HG03139 (cell line): Measurements from ENCODE around the gene DHX8.
A peak's percentile ranks its signal among the peaks of the same experiment; 100 is the strongest.
"Not testable (repeated sequence)": the region's sequence is repeated elsewhere in the genome, so short reads cannot be mapped to it uniquely, and the experiment has no call there.

Experiments
- ATAC-seq: cut with Tn5 transposase; IDR thresholded peaks from one replicate; pipeline ENCODE4 v1.9.1; 2021; ENCODE audit not compliant: unreplicated experiment

Gene DHX8

DNA sequence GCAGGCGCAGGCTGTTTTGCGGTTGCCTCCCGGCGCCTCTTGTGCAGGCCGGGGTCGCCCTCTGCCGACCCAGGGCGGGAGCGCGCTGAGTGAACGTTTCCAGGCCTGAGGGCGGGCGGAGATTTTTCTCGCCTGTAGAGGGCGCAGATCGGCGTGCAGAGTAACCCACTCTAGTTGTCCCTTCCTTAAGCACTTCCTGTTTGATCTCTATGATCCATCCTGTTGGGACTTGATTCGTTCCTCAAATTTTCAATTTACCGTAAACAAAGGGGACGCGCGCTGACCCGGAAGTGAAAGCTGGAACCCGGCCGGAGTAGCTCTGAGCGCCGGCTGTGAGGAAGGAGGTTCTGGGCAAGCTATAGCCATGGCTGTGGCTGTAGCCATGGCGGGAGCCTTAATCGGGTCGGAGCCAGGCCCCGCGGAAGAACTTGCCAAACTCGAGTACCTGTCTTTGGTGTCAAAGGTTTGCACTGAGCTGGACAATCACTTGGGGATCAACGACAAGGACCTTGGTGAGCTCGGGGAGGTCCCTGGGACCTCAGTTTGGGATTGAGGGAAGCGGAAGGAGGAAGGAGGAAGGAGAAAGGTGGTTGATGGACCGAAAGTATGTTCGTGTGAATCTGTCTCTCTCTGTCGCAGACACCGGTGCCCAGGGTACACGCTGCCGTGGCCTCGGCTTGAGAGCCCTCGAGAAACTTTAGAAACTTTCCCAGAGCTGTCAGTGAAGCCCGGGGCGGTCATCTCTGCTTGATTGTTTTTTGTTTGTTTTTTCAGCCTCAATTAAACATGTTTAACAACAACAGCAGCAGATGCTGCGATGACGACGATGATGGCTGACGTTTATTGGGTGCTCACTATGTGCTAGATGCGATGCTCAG is at the start of gene DHX8:
DHX8 (plus strand) TSS at position 302 of the 878 bp plus-strand sequence; CDS start at position 365, 63 bp downstream.
- peak; percentile 93 for ATAC-seq

DNA sequence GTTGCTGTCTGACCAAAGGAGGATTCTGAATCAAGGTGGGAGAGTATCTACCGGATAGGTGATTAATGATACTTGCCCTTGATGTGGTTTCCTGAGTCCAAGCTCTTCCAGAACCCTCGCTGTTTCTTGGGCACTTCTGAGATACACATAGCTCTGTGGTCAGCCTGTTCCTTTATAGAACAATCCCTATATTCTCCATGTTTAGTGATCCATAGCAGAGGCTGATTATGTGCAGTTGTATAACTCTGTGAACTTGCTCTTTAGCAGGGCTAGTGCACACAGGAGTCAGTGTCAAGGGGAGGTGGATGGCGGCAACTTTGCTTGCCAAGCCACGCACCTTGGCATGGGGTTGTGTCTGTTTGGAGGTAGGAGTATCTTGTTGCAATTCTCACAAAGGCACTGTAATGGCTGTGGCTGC is 48.9 kb upstream of the DHX8 start:
- ATAC-seq, result no peak

- ATAC-seq, result no peak
Observed at GRCh38 chr17:43437756-43438155, 46.0 kb upstream of the DHX8 start.

- ATAC-seq, result no peak
Observed at GRCh38 chr17:43438626-43439025, 45.1 kb upstream of the DHX8 start.

GRCh38 chr17:43439041-43439440 is 44.7 kb upstream of the DHX8 start:
- no peak for ATAC-seq

GRCh38 chr17:43442711-43443110 is 41.1 kb upstream of the DHX8 start:
- no peak for ATAC-seq

GRCh38 chr17:43443381-43443780 is 40.4 kb upstream of the DHX8 start:
- no peak for ATAC-seq

GRCh38 chr17:43444223-43445008 is 39.4 kb upstream of the DHX8 start:
- ATAC-seq, result no peak

DNA sequence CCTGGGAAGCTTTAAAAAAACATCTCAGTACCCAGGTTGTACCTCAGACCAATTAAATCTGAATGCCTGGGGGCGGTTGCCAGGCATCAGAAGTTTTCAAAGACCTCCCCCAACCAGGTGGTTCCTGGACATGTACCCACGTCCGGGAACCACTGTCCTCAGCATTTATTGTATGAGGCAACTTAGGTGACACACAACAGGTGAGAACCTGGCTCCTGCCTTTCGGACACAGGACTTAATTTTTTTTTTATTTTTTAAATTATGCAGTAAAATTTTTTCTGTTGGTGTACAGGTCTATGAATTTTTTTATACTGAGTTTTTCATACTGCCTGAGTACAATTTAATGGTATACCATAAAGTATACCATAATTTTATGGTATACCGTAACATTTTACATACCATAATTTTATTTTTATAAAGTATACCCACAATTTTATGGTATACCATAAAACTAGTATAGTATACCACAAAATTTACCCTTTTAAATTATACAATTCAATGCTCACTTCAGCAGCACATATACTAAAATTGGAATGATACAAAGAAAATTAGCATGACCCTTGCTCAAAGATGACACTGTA is 38.7 kb upstream of the DHX8 start:
- ATAC-seq, result no peak

DNA sequence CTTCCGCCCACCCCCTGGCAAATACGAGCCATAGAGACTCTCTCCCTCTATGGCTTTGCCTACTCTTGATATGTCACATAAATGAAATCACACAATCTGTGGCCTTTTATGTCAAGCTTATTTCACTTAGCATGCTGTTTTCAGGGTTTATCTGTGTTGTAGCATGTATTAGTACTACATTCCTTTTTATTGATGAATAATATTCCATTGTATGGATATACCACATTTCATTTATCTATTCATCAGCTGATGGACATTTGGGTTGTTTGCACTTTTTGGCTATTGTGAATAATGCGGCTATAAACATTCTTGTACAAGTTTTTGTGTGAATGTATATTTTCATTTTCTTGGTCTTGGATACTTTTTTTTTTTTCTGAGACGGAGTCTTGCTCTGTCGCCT is 37.0 kb upstream of the DHX8 start:
- no peak for ATAC-seq

DNA sequence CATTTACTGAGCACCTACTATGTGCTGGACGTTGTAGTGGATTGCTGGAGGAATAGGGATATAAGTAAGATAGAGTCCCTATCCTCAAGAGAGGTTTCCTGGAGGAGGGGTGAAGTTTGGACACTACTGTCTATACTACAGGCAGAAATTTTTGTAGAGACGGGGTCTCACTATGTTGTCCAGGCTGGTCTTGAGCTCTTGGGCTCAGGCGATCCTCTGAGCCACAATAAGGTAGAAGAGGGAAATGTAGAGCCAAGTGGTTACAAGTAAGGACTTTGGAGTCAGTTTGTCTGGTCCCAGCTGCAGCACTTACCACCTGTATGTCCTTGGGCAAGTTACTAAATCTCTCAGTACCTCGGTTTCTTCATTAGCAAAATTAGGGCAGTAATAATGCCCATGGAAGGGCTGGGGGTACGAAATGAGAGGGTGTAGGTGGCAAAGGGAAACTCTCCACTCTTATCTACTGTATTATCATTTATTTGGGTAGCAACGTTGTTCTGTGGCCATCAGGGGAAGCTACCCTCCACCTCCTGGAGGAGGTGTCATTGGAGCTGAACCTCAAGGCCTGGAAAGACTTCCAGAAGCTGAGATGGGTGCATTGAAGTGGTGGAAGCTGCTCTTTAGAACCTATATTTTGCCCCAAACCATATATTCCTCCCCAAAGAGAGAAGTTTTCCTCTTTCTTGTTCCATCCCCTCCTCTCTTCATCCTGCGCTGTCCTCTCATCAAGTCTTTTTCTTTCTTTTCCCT is 34.9 kb upstream of the DHX8 start:
- ATAC-seq, result no peak

DNA sequence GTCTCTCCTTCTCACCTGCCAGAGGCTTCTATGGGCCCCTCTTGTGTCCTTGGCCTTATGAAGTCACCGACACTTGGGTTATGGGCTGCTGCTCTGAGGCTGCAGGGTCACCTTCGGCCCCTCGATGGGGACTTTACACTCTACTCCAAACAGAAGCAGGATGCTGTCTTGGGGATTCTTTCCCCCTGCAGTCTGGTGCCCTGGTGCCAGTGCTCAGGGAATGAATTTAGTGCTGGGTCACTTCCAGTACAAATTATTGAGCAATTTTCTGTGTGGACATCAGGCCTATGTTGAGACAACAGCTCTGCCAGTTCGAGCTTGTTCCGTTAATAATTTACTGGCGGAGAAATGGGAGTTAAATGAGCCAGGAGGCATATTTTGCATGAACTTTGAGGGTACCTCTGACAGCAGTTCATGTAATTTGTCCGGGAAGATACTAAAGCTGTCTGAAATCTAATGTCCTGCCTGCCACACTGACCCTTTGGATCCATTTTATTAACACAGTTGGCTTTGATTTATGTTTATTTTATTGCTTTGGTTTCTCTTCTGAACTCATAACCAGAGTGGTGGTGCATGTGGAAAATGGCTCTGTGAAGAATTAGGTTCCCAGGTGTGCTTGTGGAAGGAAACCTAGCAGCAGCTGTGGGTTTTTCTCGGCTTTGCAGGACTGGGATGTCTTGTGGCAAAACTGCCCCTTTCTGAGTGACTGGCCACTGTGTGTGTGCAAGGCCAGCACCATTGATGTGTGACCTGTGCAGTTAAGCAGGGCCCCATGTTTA is 34.1 kb upstream of the DHX8 start:
- ATAC-seq, result no peak

- not testable (repeated sequence) for ATAC-seq
Observed at GRCh38 chr17:43450791-43451190, 33.0 kb upstream of the DHX8 start.

- ATAC-seq, result not testable (repeated sequence)
Observed at GRCh38 chr17:43451741-43452140, 32.0 kb upstream of the DHX8 start.

GRCh38 chr17:43453331-43453812 is 30.4 kb upstream of the DHX8 start:
- no peak for ATAC-seq

DNA sequence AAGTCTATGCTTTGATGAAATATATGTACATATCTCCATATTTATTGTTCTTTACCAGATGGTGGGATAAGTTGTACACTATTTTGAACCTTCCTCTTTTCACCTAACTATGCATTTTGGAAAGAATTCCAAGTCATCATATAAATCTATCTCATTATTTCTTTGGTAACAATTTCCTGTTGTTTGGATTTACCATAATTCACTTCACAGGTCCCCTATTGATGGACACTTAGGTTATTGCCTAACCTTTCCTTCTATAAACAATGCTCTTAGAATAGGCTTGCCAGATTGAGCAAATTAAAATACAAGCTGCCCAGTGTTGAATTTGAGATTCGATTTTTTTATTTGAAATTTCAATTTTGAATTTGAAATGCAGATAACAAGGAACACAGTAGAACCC is 28.9 kb upstream of the DHX8 start:
- no peak for ATAC-seq

- ATAC-seq, result no peak
Observed at GRCh38 chr17:43456029-43456428, 27.7 kb upstream of the DHX8 start.

DNA sequence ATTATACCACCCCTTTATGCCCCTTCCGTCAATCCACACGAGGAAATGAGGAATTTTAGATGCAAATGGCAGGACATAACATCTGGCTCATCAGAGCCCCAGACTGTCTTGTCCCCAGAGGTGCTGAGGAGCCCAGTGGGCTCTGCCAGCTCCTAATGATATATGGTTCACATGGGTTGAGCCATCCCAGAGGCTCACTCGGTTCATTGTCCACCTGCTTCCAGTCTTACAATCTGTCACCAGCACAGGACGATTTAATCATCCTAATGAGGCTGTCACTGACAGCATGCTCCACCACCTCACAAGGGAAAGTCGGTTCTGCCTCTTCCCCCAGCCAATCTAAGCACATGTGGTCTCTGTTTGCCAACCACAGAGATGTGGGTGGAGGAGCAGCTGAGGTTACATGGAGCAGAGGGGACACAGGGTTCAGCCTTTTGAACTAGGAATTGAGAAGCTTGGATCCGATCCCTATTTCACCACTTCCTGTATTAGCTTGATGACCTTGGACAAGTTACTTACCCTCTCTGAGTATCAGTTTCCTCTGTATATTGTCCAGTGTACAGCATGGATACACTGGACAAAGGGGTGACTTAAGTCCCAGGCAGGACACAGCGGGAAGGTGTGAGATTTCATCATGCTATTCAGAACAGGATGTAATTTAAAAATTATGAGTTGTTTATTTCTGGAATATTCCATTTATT is 27.0 kb upstream of the DHX8 start:
- ATAC-seq, result no peak

- no peak for ATAC-seq
Observed at GRCh38 chr17:43457362-43457692, 26.4 kb upstream of the DHX8 start.

DNA sequence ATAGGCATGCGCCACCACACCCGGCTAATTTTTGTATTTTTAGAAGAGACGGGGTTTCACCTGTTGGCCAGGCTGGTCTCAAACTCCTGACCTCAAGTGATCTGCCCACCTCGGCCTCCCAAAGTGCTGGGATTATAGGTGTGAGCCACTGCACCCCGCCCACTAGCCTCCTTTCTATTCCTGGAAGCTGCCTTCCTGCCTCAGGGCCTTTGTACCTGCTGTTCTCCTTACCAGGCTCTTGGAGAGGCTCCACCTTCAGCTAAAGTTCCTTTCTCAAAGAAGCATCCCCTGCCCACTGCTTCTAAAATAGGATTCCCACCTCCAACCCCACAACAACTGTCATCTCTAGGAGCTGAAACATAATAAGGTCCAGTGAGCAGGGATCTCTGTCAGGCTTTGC is 23.9 kb upstream of the DHX8 start:
- ATAC-seq, result not testable (repeated sequence)
